Embryonic facial prominence (tissue), 1 donor: ENCODE measurements around the gene TNS3.

ENCODE experiments used
- DNase-seq: peaks from one replicate; pipeline ENCODE4 v3.0.0-alpha.2; 2016; ENCODE audit errors: extremely low spot score

Gene TNS3

DNA sequence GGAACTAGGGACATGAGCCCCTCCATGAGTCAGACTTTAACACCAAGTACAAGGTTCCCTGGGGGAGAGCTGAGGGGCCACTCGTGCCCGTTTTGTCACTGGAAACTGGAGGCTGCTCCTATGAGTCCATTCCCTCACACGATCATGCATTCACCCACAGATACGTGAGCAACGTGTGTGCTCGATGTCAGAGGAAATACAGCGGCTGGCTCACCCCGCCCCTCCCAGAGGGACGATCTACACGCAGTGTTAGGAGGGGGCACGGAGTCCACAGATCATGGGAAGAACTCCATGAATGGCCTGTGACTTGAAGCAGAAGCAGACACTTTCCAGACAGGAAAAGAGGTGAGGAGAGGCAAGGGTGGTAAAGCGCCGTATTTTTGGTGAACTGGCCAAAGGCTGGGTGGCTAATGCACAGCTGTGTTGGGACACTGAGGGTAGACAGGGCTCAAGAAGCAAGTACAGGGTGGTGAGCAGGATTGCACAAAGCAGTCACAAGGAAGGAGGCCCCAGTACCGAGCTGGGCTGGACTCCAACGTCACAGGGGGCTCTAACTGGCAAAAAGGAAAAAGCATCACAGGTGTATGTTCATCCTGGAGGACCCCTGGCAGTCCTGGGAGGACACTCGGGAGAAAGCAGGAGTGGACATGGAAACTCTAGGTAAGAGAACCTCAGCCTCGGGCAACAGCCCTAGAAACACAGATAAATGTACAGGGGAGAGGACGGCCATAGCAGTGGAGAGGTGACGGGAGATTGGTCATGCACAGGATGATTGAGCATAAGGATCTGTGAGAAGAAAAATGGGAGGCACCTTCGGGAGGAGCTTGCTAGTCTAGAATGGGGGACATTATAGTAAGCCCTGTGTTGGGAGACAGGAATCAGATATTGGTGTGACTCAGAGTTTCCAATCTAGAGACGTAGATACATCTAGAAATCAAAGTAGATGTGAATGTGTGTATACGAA is 41.2 kb downstream of the TNS3 start:
- no peak for DNase-seq

- no peak for DNase-seq
Measured at GRCh38 chr7:47540053-47540386, 41.9 kb downstream of the TNS3 start.

GRCh38 chr7:47539398-47540052 is 42.4 kb downstream of the TNS3 start:
- no peak for DNase-seq

DNA sequence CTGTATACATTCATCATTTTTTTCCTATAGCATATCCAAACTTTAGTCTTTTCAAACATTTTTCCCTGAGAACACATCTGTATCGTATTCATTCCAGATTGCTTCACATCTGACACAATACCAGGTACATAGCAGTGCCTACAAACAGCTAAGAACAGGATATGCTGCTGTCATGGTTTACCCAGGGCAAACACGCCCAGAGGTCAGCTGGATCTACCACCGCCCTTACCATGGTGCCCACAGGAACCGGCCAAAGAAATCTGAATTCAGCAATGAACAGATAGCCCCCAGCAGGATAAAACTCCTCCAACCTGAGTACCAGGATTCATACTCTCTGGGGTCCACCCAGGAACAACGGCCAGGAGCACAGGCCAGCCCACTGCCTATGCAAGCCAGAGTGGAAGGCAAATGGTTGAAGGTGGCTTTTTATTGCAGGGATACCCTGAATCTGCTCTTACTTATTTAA is 43.0 kb downstream of the TNS3 start:
- DNase-seq, result no peak

- DNase-seq, result no peak
Measured at GRCh38 chr7:47537716-47538675, 43.9 kb downstream of the TNS3 start.

DNA sequence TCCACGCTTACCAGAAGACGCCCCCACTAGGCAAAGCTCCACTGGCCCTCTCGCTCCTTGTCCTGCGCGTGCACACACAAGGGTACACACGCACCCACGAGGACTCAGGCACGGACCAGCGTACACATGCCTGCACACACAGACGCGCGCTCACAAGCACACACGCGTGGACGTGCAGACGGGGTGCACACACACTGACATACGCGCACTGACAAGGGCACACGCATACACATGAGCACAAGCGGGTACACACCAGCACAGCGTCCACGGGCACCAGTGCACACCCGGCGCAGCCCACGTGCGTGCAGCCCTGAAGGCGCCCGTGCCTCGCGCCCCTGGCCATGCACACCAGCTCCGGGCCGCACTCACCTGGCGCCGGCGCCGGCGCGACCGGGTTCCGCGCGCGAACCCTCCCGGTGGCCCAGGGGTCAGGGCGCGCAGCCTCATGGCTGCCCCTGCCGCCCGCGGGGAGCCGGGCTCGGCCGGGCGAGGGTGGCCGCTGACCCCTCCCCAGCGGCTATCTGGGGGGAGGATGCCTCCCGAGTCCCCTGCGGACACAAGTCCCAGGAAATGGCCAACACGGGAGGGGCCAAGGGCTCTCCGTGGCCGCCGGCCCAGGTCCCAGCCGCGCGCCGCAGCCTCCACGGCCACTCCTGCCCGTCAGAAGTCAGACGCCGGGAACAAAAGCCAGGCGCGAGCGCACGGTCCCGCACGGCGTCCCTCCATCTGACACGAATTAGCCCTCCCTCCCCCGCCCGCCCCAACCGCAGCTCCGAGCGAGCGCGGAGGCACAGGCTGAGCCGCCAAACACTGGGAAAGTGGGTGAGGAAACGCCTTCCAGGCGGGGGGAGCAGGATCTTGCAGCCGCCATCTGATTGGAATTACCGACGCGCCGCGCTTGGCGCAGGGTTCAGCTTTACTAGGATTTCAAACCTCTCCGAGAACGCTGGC is 45.0 kb downstream of the TNS3 start:
- DNase-seq, result peak; percentile 78

DNA sequence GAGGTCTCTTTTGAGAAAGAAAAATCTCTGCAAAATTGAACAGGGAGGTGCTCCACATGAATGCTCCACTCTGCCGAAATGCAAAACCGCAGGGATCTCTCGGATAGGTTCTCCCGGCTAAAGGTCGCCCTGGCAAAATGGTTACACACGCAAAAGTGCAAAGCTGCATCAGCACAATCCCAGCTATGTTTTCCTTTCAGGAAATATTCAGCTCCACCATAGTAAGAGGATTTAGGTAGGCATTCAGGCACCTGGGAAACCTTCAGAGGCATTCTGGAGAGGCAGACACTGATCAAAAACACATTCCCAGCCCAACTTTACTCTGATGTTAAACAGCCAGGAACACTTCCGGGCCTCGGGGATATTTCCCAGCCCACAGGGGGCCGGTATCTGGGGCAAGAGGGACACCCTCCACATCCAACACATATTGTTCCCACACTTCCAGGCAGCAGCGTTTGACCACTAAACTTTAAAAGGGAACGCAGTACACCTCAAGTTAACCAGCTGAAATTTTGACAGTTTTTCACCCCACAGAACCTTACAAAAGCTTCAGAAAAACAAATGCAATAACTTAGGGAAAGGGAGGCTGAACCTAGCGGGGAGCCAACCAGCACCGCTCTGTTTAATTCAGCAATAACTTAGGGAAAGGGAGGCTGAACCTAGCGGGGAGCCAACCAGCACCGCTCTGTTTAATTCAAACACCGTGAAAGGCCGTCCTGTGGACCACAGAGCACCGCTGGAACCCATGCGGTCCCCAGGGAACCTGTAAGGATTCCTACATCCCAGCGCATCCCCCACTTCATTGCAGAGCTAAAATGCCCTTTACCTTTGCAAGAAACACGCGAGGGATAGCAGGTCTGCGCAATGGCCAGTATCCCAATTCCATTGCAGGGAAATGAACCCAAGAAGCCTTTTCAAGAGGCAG is 45.9 kb downstream of the TNS3 start:
- no peak for DNase-seq

- DNase-seq, result no peak
Measured at GRCh38 chr7:47535035-47535703, 46.7 kb downstream of the TNS3 start.

- DNase-seq, result no peak
Measured at GRCh38 chr7:47534322-47535034, 47.4 kb downstream of the TNS3 start.

DNA sequence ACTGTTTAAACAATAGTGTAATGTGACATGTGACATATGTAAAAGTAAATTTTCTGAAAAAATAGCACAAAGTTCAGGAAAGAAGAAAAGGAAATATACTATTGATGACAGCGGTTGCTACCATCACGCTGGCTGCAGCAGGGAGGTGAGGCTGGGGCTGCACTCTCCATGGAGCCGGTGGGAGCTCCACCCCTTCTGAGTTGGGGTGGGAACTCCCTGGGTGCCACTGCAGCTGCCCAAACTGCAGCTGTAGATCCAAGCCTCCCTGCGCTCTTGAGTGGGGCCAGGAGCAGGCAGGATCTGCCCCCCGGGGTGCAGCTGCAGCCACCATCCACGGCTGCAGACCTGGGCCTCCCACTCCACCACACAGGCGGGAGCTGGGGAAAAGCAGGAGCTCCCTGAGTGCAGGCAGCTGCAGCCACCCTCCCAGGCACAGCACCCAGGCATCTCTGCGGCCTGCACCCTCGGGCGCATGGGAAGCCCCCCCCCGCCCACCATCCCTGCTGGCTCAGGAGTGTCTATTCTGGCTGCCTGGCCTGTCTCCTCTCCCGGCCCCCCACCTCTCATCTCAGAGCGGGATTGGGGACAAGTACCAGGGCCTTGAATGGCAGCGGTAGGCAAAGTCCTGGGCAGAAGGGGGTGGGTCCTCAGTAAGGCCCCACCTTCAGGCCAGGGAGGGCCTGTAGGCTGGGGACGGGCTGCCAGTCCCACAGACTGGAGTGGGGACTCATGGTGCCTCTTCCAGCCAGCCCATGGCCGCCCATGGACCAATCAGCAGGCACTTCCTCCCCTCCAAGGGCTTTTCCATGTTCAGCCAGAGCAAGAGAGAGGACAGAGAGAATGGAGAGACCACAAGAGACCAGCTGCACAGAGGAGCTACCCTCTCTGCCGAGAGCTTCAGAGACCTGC is 50.1 kb downstream of the TNS3 start:
- DNase-seq, result no peak

DNA sequence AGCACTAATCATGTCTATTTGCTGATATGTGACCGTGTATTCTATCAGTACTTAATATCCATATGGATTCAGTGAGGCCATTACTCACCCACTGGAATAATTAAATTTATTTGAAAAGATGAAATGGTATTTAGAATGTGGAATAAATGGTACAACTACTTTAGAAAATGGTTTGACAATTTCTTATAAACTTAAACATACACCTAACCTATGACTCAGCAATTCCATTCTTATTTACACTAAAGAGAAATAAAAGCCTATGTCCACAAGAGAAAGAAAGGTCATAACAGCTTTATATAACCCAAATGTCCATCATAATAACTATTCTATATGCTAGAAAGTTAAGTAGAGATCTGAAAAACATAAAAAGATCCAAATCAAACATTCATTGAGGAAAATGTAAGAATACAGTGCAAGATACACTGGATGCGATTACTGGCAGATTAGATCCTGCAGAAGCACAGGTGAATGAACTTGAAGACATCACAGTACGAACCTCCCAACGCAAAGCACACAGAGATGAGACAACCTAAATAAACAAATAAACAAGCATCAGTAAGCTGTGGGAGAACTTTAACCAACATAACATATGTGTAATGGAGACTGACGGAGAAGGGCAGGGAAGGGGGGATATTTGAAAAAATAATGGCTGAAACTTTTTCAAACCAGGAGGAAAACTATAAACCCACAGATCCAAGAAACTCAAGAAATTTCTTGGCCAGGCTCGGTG is 51.9 kb downstream of the TNS3 start:
- no peak for DNase-seq

- no peak for DNase-seq
Measured at GRCh38 chr7:47529405-47529804, 52.5 kb downstream of the TNS3 start.

DNA sequence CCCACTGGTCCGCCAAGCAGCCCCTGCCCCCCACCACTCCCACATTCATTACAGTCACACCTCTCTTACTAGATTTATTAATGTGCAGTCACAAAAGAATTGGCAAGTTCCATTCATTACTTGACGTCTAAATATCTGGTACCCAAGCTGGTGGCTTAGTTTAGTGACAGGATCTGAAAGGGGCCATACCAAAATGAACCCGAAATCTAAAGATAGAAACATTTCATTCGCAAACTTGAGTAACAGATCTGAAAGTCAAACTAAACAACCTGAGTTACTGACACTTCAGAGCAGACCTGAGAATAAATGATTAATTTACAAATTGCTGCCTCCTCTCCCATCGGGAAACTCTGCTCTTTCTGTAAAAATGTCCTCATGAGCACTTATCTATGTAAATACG is 53.4 kb downstream of the TNS3 start:
- DNase-seq, result no peak

DNA sequence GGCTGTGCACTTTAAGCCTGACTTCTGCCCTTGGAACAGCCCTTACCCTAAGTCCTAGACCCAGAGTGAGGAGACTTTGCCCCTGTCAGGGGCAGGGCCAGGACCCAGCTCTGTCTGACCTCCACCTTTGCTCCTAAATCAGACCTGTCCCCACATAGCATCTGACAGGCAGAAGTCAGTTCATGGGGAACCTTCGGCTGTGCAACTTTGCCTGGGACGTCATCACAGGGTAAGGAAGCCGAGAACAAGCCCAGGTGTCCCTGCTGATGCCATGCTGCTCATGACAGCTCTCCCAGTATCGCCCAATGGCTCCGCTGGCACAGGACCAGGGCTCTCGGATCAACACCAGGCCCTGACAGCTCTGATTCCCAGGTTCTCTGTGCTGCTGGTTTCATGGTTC is 55.4 kb downstream of the TNS3 start:
- no peak for DNase-seq

GRCh38 chr7:47525066-47525623 is 56.8 kb downstream of the TNS3 start:
- DNase-seq, result no peak

DNA sequence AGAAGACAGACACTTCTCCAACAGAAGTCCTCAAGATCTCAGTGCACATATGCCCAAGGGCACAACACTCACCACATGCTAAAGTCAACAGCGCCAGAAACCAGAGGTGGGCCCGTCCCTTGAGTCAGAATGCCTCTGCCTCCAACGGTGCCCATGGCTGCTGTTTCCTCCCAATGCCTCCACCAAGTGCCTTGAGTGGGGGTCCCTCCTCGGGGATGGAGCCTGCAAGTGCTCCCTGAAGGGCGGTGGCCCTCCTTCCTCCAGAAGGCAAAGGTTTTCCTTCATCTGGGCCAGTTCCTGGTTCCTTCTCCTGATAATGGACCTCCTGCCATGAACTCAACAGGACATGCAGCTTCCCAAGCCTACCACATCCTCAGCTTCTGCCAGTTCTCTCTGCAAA is 58.5 kb downstream of the TNS3 start:
- no peak for DNase-seq
